ENCODE data around the gene BMP10.

The BMP10 gene

GRCh38 chr2:68822207-68822872 is 48.9 kb downstream of the BMP10 start:
- no peak for ATAC-seq (ENCODE audit: insufficient read depth, low read depth)
- H3K4me1 ChIP-seq (ENCODE audit: insufficient read depth, low read length) = peaks cover 14% of the 10 kb centered on the region
- H4K20me1 ChIP-seq (ENCODE audit: insufficient read depth, low read length) = no peaks in the 10 kb centered on the region
- H3K79me2 ChIP-seq (ENCODE audit: insufficient read depth, low read length) = no peaks in the 10 kb centered on the region
- H3K27me3 ChIP-seq (ENCODE audit: insufficient read depth, low read length, poor library complexity) = no peaks in the 10 kb centered on the region
- no peak overlapping the region for H3K4me2 ChIP-seq (ENCODE audit: insufficient read depth, low read length)
- no peak overlapping the region for H2AFZ ChIP-seq (ENCODE audit: low read depth, low read length)
- no peak overlapping the region for H3K27ac ChIP-seq (ENCODE audit: low read length)
- no peak overlapping the region for H3K4me3 ChIP-seq (ENCODE audit: low read depth in 1 of 2, low read length in 2 of 2)
- no peaks in the 10 kb centered on the region for H3K9me3 ChIP-seq (ENCODE audit: insufficient read depth, low read length, severe bottlenecking)
- no peak overlapping the region for H3K9ac ChIP-seq (ENCODE audit: low read depth, low read length)
- peaks cover 62% of the 10 kb centered on the region for H3K36me3 ChIP-seq (ENCODE audit: insufficient read depth, low read length)
- TF ChIP-seq CTCF (IDR thresholded peaks at IDR 0.05; ENCODE audit: borderline replicate concordance, extremely low read depth, low read length, poor library complexity, severe bottlenecking) = no peak
- TF ChIP-seq EZH2 (IDR thresholded peaks at IDR 0.05; ENCODE audit: borderline replicate concordance, low read depth, low read length, severe bottlenecking) = no peak
- DNase-seq = no peak

- TF ChIP-seq EZH2 (IDR thresholded peaks at IDR 0.05; ENCODE audit: borderline replicate concordance, low read depth, low read length, severe bottlenecking) (no peak), CTCF (IDR thresholded peaks at IDR 0.05; ENCODE audit: borderline replicate concordance, extremely low read depth, low read length, poor library complexity, severe bottlenecking) (no peak)
- Histone ChIP-seq H3K27me3 (ENCODE audit: insufficient read depth, low read length, poor library complexity) (no peaks in the 10 kb centered on the region), H3K4me1 (ENCODE audit: insufficient read depth, low read length) (no peaks in the 10 kb centered on the region), H3K36me3 (ENCODE audit: insufficient read depth, low read length) (peaks cover 75% of the 10 kb centered on the region), H2AFZ (ENCODE audit: low read depth, low read length) (no peak overlapping the region), H3K9ac (ENCODE audit: low read depth, low read length) (no peak overlapping the region), H3K27ac (ENCODE audit: low read length) (no peak overlapping the region; the same call in 1 of the 2 replicates), H3K9me3 (ENCODE audit: insufficient read depth, low read length, severe bottlenecking) (no peaks in the 10 kb centered on the region), H4K20me1 (ENCODE audit: insufficient read depth, low read length) (no peaks in the 10 kb centered on the region), H3K4me2 (ENCODE audit: insufficient read depth, low read length) (no peak overlapping the region), H3K4me3 (ENCODE audit: low read depth in 1 of 2, low read length in 2 of 2) (no peak overlapping the region), H3K79me2 (ENCODE audit: insufficient read depth, low read length) (no peaks in the 10 kb centered on the region)
- DNase-seq = no peak
- ATAC-seq (ENCODE audit: insufficient read depth, low read depth) = no peak
Observed at GRCh38 chr2:68819556-68819955, 51.6 kb downstream of the BMP10 start.

- Histone ChIP-seq H3K4me2 (ENCODE audit: insufficient read depth, low read length) (no peak overlapping the region), H3K36me3 (ENCODE audit: insufficient read depth, low read length) (peaks cover 75% of the 10 kb centered on the region), H2AFZ (ENCODE audit: low read depth, low read length) (no peak overlapping the region), H3K79me2 (ENCODE audit: insufficient read depth, low read length) (no peaks in the 10 kb centered on the region), H4K20me1 (ENCODE audit: insufficient read depth, low read length) (no peaks in the 10 kb centered on the region), H3K9ac (ENCODE audit: low read depth, low read length) (no peak overlapping the region), H3K9me3 (ENCODE audit: insufficient read depth, low read length, severe bottlenecking) (no peaks in the 10 kb centered on the region), H3K4me1 (ENCODE audit: insufficient read depth, low read length) (no peaks in the 10 kb centered on the region), H3K27ac (ENCODE audit: low read length) (peak overlapping the region; percentile 8), H3K4me3 (ENCODE audit: low read depth in 1 of 2, low read length in 2 of 2) (no peak overlapping the region), H3K27me3 (ENCODE audit: insufficient read depth, low read length, poor library complexity) (no peaks in the 10 kb centered on the region)
- ATAC-seq (ENCODE audit: insufficient read depth, low read depth) (no peak), DNase-seq (no peak)
- TF ChIP-seq EZH2 (IDR thresholded peaks at IDR 0.05; ENCODE audit: borderline replicate concordance, low read depth, low read length, severe bottlenecking) = no peak
- TF ChIP-seq CTCF (IDR thresholded peaks at IDR 0.05; ENCODE audit: borderline replicate concordance, extremely low read depth, low read length, poor library complexity, severe bottlenecking) = no peak
Observed at GRCh38 chr2:68817306-68817705, 53.9 kb downstream of the BMP10 start.

Measured in DND-41 (cell line).